Measurements from ENCODE around the gene ZNF783.
"Not testable (repeated sequence)": the region's sequence is repeated elsewhere in the genome, so short reads cannot be mapped to it uniquely, and the experiment has no call there.

- not testable (repeated sequence) for TF ChIP-seq CTCF (IDR thresholded peaks at IDR 0.05); EZH2 (IDR thresholded peaks at IDR 0.05; ENCODE audit: borderline replicate concordance, insufficient read depth, low read depth, low read length, poor library complexity, severe bottlenecking)
These were observed 35.6 kb upstream of the ZNF783 start for GRCh38 chr7:149226366-149226765.

Measured in B cell (primary cell).